ENCODE data around the gene LPIN1.
"Not testable (repeated sequence)": the region's sequence is repeated elsewhere in the genome, so short reads cannot be mapped to it uniquely, and the experiment has no call there.

LPIN1 gene

GRCh38 chr2:11813345-11813744 is 66.9 kb downstream of the LPIN1 start:
- not testable (repeated sequence) for DNase-seq

GRCh38 chr2:11813951-11814350 is 67.5 kb downstream of the LPIN1 start:
- no peak for DNase-seq

GRCh38 chr2:11814979-11815510 is 68.6 kb downstream of the LPIN1 start:
- DNase-seq: no peak

- not testable (repeated sequence) for DNase-seq
These were observed 70.5 kb downstream of the LPIN1 start for GRCh38 chr2:11816935-11817334.

GRCh38 chr2:11819235-11819729 is 72.8 kb downstream of the LPIN1 start:
- DNase-seq: no peak

GRCh38 chr2:11820650-11821049 is 74.2 kb downstream of the LPIN1 start:
- DNase-seq: no peak

GRCh38 chr2:11821705-11822104 is 75.3 kb downstream of the LPIN1 start:
- no peak for DNase-seq

- not testable (repeated sequence) for DNase-seq
These were observed 75.9 kb downstream of the LPIN1 start for GRCh38 chr2:11822359-11822745.

GRCh38 chr2:11822746-11823451 is 76.5 kb downstream of the LPIN1 start:
- DNase-seq: no peak

GRCh38 chr2:11824901-11825828 is 78.7 kb downstream of the LPIN1 start:
- no peak for DNase-seq

- DNase-seq: no peak
These were observed 81.1 kb downstream of the LPIN1 start for GRCh38 chr2:11827547-11827946.

- no peak for DNase-seq
These were observed 82.5 kb downstream of the LPIN1 start for GRCh38 chr2:11828933-11829323.

- no peak for DNase-seq
These were observed 83.0 kb downstream of the LPIN1 start for GRCh38 chr2:11829324-11829946.

GRCh38 chr2:11829947-11830707 is 83.7 kb downstream of the LPIN1 start:
- no peak for DNase-seq

- no peak for DNase-seq
These were observed 84.4 kb downstream of the LPIN1 start for GRCh38 chr2:11830708-11831301.

GRCh38 chr2:11831415-11831814 is 85.0 kb downstream of the LPIN1 start:
- DNase-seq: no peak

- DNase-seq: no peak
These were observed 86.1 kb downstream of the LPIN1 start for GRCh38 chr2:11832531-11832930.

- no peak for DNase-seq
These were observed 87.2 kb downstream of the LPIN1 start for GRCh38 chr2:11833601-11834000.

GRCh38 chr2:11835403-11835802 is 89.0 kb downstream of the LPIN1 start:
- DNase-seq: no peak

- DNase-seq: no peak
These were observed 90.3 kb downstream of the LPIN1 start for GRCh38 chr2:11836647-11837219.

Measured in activated gamma-delta T cell (primary cell).